ENCODE data around the gene EXD3. TPM values are rescaled to one million over a fixed set of nuclear protein-coding genes. Genes with fewer than 3 reads are reported as not detected.

EXD3 gene
- polyA plus RNA-seq, 1 experiment: 4.0 TPM

- POLR2A ChIA-PET: no interaction called here
- Histone ChIP-seq H3K27me3 (ENCODE audit: control insufficient read depth, insufficient read depth, low read length) (no peaks in the 10 kb centered on the region), H3K9me3 (ENCODE audit: control insufficient read depth, insufficient read depth, low read length) (no peaks in the 10 kb centered on the region; the same call in 1 of the 2 replicates), H3K27ac (ENCODE audit: low read depth, low read length) (no peak overlapping the region), H3K4me3 (ENCODE audit: low read depth, low read length) (peak overlapping the region; percentile 40)
- CTCF ChIA-PET: no interaction called here
- TF ChIP-seq CTCF (IDR thresholded peaks at IDR 0.05; ENCODE audit: low read depth, low read length): no peak
- DNase-seq (ENCODE audit: low read depth, low spot score): no peak
Measured at GRCh38 chr9:137417161-137418021, 5.6 kb downstream of the EXD3 start.

GRCh38 chr9:137416563-137417151 lies 6.3 kb downstream of the EXD3 start:
- CTCF ChIA-PET: no interaction called here

GRCh38 chr9:137416006-137416562 lies 6.9 kb downstream of the EXD3 start:
- no peak overlapping the region for H3K27ac ChIP-seq (ENCODE audit: low read depth, low read length)
- POLR2A ChIA-PET: no interaction called here
- no peaks in the 10 kb centered on the region; the same call in 1 of the 2 replicates for H3K9me3 ChIP-seq (ENCODE audit: control insufficient read depth, insufficient read depth, low read length)
- DNase-seq (ENCODE audit: low read depth, low spot score): no peak
- no peak for TF ChIP-seq CTCF (IDR thresholded peaks at IDR 0.05; ENCODE audit: low read depth, low read length)
- CTCF ChIA-PET: no interaction called here
- no peak overlapping the region for H3K4me3 ChIP-seq (ENCODE audit: low read depth, low read length)
- H3K27me3 ChIP-seq (ENCODE audit: control insufficient read depth, insufficient read depth, low read length): no peaks in the 10 kb centered on the region

More at GRCh38 chr9:137416563-137417151, 6.3 kb downstream of the EXD3 start:
- DNase-seq (ENCODE audit: low read depth, low spot score): no peak
- H3K9me3 ChIP-seq (ENCODE audit: control insufficient read depth, insufficient read depth, low read length): no peaks in the 10 kb centered on the region; the same call in 1 of the 2 replicates
- no peak for TF ChIP-seq CTCF (IDR thresholded peaks at IDR 0.05; ENCODE audit: low read depth, low read length)
- POLR2A ChIA-PET: no interaction called here
- no peak overlapping the region for H3K27ac ChIP-seq (ENCODE audit: low read depth, low read length)
- no peaks in the 10 kb centered on the region for H3K27me3 ChIP-seq (ENCODE audit: control insufficient read depth, insufficient read depth, low read length)
- no peak overlapping the region for H3K4me3 ChIP-seq (ENCODE audit: low read depth, low read length)

GRCh38 chr9:137415451-137415850 lies 7.5 kb downstream of the EXD3 start:
- no peak overlapping the region for H3K4me3 ChIP-seq (ENCODE audit: low read depth, low read length)
- no peak for DNase-seq (ENCODE audit: low read depth, low spot score)
- POLR2A ChIA-PET: no interaction called here
- no peak overlapping the region for H3K27ac ChIP-seq (ENCODE audit: low read depth, low read length)
- H3K27me3 ChIP-seq (ENCODE audit: control insufficient read depth, insufficient read depth, low read length): no peaks in the 10 kb centered on the region
- no peaks in the 10 kb centered on the region; the same call in 1 of the 2 replicates for H3K9me3 ChIP-seq (ENCODE audit: control insufficient read depth, insufficient read depth, low read length)
- CTCF ChIA-PET: no interaction called here
- no peak for TF ChIP-seq CTCF (IDR thresholded peaks at IDR 0.05; ENCODE audit: low read depth, low read length)
